ENCODE results near the gene CPVL.

DNA sequence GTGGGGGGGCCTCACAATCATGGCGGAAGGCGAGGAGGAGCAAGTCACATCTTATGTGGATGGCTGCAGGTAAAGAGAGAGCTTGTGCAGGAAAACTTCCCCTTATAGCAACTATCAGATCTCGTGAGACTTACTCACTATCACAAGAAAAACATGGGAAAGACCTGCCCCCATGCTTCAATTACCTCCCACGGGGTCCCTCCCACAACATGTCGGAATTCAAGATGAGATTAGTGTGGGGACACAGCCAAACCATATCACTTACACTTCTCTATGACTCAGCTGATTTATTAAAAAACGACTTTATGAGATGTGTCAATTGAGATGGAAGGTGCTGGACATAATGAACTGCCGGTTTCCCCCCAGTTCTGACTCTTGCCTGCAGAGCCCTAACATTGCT is 24.4 kb upstream of the CPVL start:
- TF ChIP-seq, protein P1, sequence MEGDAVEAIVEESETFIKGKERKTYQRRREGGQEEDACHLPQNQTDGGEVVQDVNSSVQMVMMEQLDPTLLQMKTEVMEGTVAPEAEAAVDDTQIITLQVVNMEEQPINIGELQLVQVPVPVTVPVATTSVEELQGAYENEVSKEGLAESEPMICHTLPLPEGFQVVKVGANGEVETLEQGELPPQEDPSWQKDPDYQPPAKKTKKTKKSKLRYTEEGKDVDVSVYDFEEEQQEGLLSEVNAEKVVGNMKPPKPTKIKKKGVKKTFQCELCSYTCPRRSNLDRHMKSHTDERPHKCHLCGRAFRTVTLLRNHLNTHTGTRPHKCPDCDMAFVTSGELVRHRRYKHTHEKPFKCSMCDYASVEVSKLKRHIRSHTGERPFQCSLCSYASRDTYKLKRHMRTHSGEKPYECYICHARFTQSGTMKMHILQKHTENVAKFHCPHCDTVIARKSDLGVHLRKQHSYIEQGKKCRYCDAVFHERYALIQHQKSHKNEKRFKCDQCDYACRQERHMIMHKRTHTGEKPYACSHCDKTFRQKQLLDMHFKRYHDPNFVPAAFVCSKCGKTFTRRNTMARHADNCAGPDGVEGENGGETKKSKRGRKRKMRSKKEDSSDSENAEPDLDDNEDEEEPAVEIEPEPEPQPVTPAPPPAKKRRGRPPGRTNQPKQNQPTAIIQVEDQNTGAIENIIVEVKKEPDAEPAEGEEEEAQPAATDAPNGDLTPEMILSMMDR (conservative IDR thresholded peaks at IDR 0.05; ENCODE audit: low read depth in 2 of 2): no peak
- no peak for TF ChIP-seq EZH2 (IDR thresholded peaks at IDR 0.05; ENCODE audit: low read depth, unreplicated experiment)
- TF ChIP-seq EZH2phosphoT487 (IDR thresholded peaks at IDR 0.05; ENCODE audit: unreplicated experiment): no peak
- no peak for TF ChIP-seq POLR2AphosphoS5 (IDR thresholded peaks at IDR 0.05; ENCODE audit: low read depth)
- TF ChIP-seq CREB1 (CRISPR knock-in tag; IDR thresholded peaks at IDR 0.05; ENCODE audit: low read depth): no peak
- no peak for TF ChIP-seq ZNF331 (CRISPR knock-in tag; IDR thresholded peaks at IDR 0.05; ENCODE audit: low read depth)
- TF ChIP-seq ZNF114 (CRISPR knock-in tag; IDR thresholded peaks at IDR 0.05): no peak
- no peak for TF ChIP-seq NANOG (IDR thresholded peaks at IDR 0.05; ENCODE audit: borderline replicate concordance)
- TF ChIP-seq, protein P2, sequence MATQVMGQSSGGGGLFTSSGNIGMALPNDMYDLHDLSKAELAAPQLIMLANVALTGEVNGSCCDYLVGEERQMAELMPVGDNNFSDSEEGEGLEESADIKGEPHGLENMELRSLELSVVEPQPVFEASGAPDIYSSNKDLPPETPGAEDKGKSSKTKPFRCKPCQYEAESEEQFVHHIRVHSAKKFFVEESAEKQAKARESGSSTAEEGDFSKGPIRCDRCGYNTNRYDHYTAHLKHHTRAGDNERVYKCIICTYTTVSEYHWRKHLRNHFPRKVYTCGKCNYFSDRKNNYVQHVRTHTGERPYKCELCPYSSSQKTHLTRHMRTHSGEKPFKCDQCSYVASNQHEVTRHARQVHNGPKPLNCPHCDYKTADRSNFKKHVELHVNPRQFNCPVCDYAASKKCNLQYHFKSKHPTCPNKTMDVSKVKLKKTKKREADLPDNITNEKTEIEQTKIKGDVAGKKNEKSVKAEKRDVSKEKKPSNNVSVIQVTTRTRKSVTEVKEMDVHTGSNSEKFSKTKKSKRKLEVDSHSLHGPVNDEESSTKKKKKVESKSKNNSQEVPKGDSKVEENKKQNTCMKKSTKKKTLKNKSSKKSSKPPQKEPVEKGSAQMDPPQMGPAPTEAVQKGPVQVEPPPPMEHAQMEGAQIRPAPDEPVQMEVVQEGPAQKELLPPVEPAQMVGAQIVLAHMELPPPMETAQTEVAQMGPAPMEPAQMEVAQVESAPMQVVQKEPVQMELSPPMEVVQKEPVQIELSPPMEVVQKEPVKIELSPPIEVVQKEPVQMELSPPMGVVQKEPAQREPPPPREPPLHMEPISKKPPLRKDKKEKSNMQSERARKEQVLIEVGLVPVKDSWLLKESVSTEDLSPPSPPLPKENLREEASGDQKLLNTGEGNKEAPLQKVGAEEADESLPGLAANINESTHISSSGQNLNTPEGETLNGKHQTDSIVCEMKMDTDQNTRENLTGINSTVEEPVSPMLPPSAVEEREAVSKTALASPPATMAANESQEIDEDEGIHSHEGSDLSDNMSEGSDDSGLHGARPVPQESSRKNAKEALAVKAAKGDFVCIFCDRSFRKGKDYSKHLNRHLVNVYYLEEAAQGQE (IDR thresholded peaks at IDR 0.05; ENCODE audit: unreplicated experiment): no peak
- TF ChIP-seq, protein P3, sequence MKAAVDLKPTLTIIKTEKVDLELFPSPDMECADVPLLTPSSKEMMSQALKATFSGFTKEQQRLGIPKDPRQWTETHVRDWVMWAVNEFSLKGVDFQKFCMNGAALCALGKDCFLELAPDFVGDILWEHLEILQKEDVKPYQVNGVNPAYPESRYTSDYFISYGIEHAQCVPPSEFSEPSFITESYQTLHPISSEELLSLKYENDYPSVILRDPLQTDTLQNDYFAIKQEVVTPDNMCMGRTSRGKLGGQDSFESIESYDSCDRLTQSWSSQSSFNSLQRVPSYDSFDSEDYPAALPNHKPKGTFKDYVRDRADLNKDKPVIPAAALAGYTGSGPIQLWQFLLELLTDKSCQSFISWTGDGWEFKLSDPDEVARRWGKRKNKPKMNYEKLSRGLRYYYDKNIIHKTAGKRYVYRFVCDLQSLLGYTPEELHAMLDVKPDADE (IDR thresholded peaks at IDR 0.05): no peak
- no peak for TF ChIP-seq JUNB (IDR thresholded peaks at IDR 0.05; ENCODE audit: unreplicated experiment)
